Measurements from ENCODE around the gene F2.

The F2 gene

GRCh38 chr11:46679241-46680163, 39.5 kb upstream of the F2 start:
- TF ChIP-seq CTCF (IDR thresholded peaks at IDR 0.05; ENCODE audit: extremely low read depth, missing control alignments), result no peak
- no peak for DNase-seq (ENCODE audit: low spot score)

GRCh38 chr11:46680164-46680760, 38.8 kb upstream of the F2 start:
- no peak for DNase-seq (ENCODE audit: low spot score)
- no peak for TF ChIP-seq CTCF (IDR thresholded peaks at IDR 0.05; ENCODE audit: extremely low read depth, missing control alignments)

GRCh38 chr11:46680815-46681214, 38.2 kb upstream of the F2 start:
- DNase-seq (ENCODE audit: low spot score), result no peak

GRCh38 chr11:46681814-46682213, 37.2 kb upstream of the F2 start:
- DNase-seq (ENCODE audit: low spot score), result no peak

More at GRCh38 chr11:46680815-46681214, 38.2 kb upstream of the F2 start:
- TF ChIP-seq CTCF (IDR thresholded peaks at IDR 0.05; ENCODE audit: extremely low read depth, missing control alignments), result no peak

GRCh38 chr11:46682773-46683752, 36.0 kb upstream of the F2 start:
- TF ChIP-seq CTCF (IDR thresholded peaks at IDR 0.05; ENCODE audit: extremely low read depth, missing control alignments), result no peak
- DNase-seq (ENCODE audit: low spot score), result no peak

More at GRCh38 chr11:46681814-46682213, 37.2 kb upstream of the F2 start:
- TF ChIP-seq CTCF (IDR thresholded peaks at IDR 0.05; ENCODE audit: extremely low read depth, missing control alignments), result no peak

- TF ChIP-seq CTCF (IDR thresholded peaks at IDR 0.05; ENCODE audit: extremely low read depth, missing control alignments), result no peak
- DNase-seq (ENCODE audit: low spot score), result no peak
These were observed 34.6 kb upstream of the F2 start for GRCh38 chr11:46684367-46684766.

Measured in GM20000 (cell line).